Caco-2 (cell line): ENCODE data around the gene ZNF532. TPM values are rescaled to one million over a fixed set of nuclear protein-coding genes. Genes with fewer than 3 reads are reported as not detected.

Source experiments
- BruUV-seq: library from RNA; stranded (reverse); fragments of 400-500 nt; replicated peaks from 2 replicates; lab custom pipeline; 2021; lab: Mats Ljungman, UMichigan
- CTCF ChIA-PET: fragments of 300-600 bp; sonication (Branson Sonifier 250); formaldehyde crosslinking; loops from one replicate; lab custom pipeline; 2022; ENCODE audit warnings: antibody characterized with exemption; lab: Charles Lee
- POLR2A ChIA-PET: fragments of 300-600 bp; sonication (Branson Sonifier 250); formaldehyde crosslinking; loops from one replicate; lab custom pipeline; 2022; ENCODE audit warnings: antibody characterized with exemption; lab: Charles Lee
- DNase-seq, 2 experiments: peaks; one replicate each; pipeline versions ENCODE4 v3.0.0 to v3.0.0-alpha.2; 2020 to 2022
- H3K27me3 ChIP-seq: replicated peaks from 2 replicates; pipeline ENCODE4 v1.6.0; 2011; ENCODE audit warnings: low read length; ENCODE audit not compliant: control insufficient read depth, insufficient read depth
- H3K36me3 ChIP-seq: 2 replicates; pipeline ENCODE4 v1.5.1; 2011; ENCODE audit warnings: low read length; ENCODE audit not compliant: control insufficient read depth, insufficient read depth
- H3K4me1 ChIP-seq: fragments of 250-450 bp; sonication (Bioruptor Pico); 2 replicates; pipeline ENCODE4 v1.5.1; 2020; ENCODE audit warnings: mild to moderate bottlenecking
- H3K4me3 ChIP-seq: 2 replicates; pipeline ENCODE4 v1.5.1; 2011; ENCODE audit warnings: low read depth, mild to moderate bottlenecking, control low read depth, low read length
- H3K9me3 ChIP-seq: fragments of 250-450 bp; sonication (Bioruptor Pico); 2 replicates; pipeline ENCODE4 v1.5.1; 2020; ENCODE audit warnings: mild to moderate bottlenecking, moderate library complexity
- H3K27ac Mint-ChIP-seq: one replicate; pipeline ENCODE4 v1.8.0; 2022; ENCODE audit warnings: mixed read lengths; ENCODE audit not compliant: unreplicated experiment
- H3K27me3 Mint-ChIP-seq: one replicate; pipeline ENCODE4 v1.8.0; 2022; ENCODE audit warnings: mixed read lengths; ENCODE audit not compliant: insufficient read depth, unreplicated experiment
- H3K36me3 Mint-ChIP-seq: one replicate; pipeline ENCODE4 v1.8.0; 2022; ENCODE audit warnings: mild to moderate bottlenecking, mixed read lengths; ENCODE audit not compliant: insufficient read depth, unreplicated experiment
- H3K4me1 Mint-ChIP-seq: one replicate; pipeline ENCODE4 v1.8.0; 2022; ENCODE audit warnings: low read depth, mixed read lengths; ENCODE audit not compliant: unreplicated experiment
- H3K4me3 Mint-ChIP-seq: one replicate; pipeline ENCODE4 v1.8.0; 2022; ENCODE audit warnings: mild to moderate bottlenecking, moderate library complexity, mixed read lengths; ENCODE audit not compliant: unreplicated experiment
- H3K9me3 Mint-ChIP-seq: one replicate; pipeline ENCODE4 v1.8.0; 2022; ENCODE audit warnings: mixed read lengths; ENCODE audit not compliant: unreplicated experiment
- CTCF ChIP-seq, 2 experiments: fragments of 200-600 bp in 1 of 2; IDR thresholded peaks; 1 replicate in 1 of 2; 2 replicates in 1 of 2; pipeline versions ENCODE4 v1.5.1 to v1.8.0; 2011 to 2022; ENCODE audit warnings: antibody characterized with exemption in 1 of 2, control low read depth in 1 of 2, inconsistent platforms in 1 of 2, low read depth in 1 of 2, low read length in 1 of 2, mild to moderate bottlenecking in 1 of 2, moderate library complexity in 1 of 2; ENCODE audit not compliant: insufficient read depth in 1 of 2, severe bottlenecking in 1 of 2, unreplicated experiment in 1 of 2
- intact Hi-C: fragments of 100-400 bp; cut with micrococcal nuclease; formaldehyde crosslinking; loops from one replicate; pipeline ENCODE4 v1.10.0; 2022; ENCODE audit not compliant: unreplicated experiment
- total RNA-seq: library from RNA; stranded (reverse); gene quantifications from 2 replicates; pipeline ENCODE4 v1.2.3, GENCODE V29; 2022

ZNF532 gene
- total RNA-seq, 1 experiment from 2014 or later: 32.7 TPM

DNA sequence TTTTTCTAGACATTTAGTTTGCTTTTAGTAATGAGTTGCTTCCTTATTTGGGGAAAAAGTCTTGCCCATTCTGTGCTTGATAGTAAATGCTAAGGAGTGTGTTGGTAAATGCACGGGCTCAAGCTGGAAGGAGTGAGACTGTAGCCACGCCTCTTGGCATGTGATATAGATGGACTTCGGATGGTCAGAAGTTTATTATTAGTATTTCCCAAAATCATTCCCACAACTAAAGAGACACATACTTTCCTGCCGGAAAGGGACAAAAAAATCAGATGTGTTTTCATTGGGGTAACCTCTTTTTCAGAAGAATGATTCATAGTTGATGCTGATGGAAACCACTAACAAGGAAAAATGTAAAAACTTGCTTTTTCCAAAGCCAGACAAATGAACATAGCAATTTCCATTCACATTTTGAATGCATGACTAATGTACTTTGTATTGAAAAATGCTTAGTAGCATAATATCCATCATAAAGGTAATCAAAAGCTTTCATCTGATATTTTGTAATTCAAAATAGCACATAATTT lies 133.2 kb downstream of the ZNF532 start:
- Mint-ChIP-seq H3K4me1 (no peaks in the 10 kb centered on the region), H3K27ac (no peak overlapping the region), H3K9me3 (no peaks in the 10 kb centered on the region), H3K27me3 (no peaks in the 10 kb centered on the region), H3K4me3 (no peak overlapping the region), H3K36me3 (no peaks in the 10 kb centered on the region)
- TF ChIP-seq CTCF (IDR thresholded peaks at IDR 0.05; ENCODE audit: insufficient read depth in 1 of 2, low read depth in 1 of 2, low read length in 1 of 2, severe bottlenecking in 1 of 2, unreplicated experiment in 1 of 2): no peak
- CTCF ChIA-PET: no interaction called here
- Histone ChIP-seq H3K4me1 (no peaks in the 10 kb centered on the region), H3K4me3 (no peak overlapping the region), H3K27me3 (no peaks in the 10 kb centered on the region), H3K9me3 (no peaks in the 10 kb centered on the region), H3K36me3 (no peaks in the 10 kb centered on the region)
- BruUV-seq: no TSS peak
- POLR2A ChIA-PET: no interaction called here
- DNase-seq: no peak
- intact Hi-C loops: no loop called here

DNA sequence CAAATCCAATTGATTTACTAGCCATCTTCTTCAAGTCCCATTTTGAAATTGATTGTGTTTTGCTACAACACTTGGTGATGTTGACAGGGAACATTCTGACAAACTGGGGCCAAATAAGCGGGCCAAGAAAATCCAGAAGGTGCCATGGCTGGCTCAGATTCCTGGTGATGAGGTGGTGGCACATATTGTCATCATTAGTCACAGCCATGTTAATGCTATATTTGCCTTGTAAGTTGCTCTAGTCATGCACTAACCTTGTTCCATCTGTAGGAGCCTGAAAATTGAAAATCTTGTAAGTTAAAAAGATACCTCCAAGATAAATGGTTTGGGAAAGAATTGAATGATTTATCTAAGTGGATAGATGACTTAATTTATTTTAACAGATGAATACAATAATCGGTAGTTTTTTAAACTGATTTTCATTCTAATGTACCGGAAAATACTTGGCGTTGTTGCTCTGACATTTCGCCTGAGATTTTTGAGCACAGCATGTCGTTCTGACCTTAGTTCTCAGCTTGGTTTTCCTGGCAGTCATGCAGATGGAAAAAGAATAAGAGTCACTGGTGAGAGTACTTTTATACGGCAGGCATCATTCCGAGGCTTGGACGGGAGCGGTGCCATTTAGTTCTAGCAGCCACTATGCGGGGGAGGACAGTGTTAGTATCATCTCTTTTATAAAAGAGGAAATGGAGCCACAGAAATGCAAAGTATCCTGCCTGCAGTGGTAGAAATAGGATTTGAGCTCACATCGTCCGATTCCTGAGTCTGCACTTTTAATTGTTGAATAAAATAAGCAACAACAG lies 133.9 kb downstream of the ZNF532 start:
- H3K4me3 Mint-ChIP-seq: no peak overlapping the region
- H3K4me1 ChIP-seq: no peaks in the 10 kb centered on the region
- intact Hi-C loops: no loop called here
- no TSS peak for BruUV-seq
- H3K9me3 Mint-ChIP-seq: no peaks in the 10 kb centered on the region
- ChIA-PET CTCF (no interaction called here), POLR2A (no interaction called here)
- no peaks in the 10 kb centered on the region for H3K36me3 Mint-ChIP-seq
- DNase-seq: no peak
- no peaks in the 10 kb centered on the region for H3K9me3 ChIP-seq
- no peaks in the 10 kb centered on the region for H3K36me3 ChIP-seq
- H3K27ac Mint-ChIP-seq: no peak overlapping the region
- TF ChIP-seq CTCF (IDR thresholded peaks at IDR 0.05; ENCODE audit: insufficient read depth in 1 of 2, low read depth in 1 of 2, low read length in 1 of 2, severe bottlenecking in 1 of 2, unreplicated experiment in 1 of 2): no peak
- no peaks in the 10 kb centered on the region for H3K4me1 Mint-ChIP-seq
- H3K4me3 ChIP-seq: no peak overlapping the region
- H3K27me3 ChIP-seq: no peaks in the 10 kb centered on the region
- H3K27me3 Mint-ChIP-seq: no peaks in the 10 kb centered on the region

GRCh38 chr18:59001166-59001565 lies 136.5 kb downstream of the ZNF532 start:
- Mint-ChIP-seq H3K27ac (no peak overlapping the region), H3K9me3 (no peaks in the 10 kb centered on the region), H3K36me3 (no peaks in the 10 kb centered on the region), H3K4me1 (no peaks in the 10 kb centered on the region), H3K4me3 (no peak overlapping the region), H3K27me3 (no peaks in the 10 kb centered on the region)
- ChIA-PET POLR2A (no interaction called here), CTCF (no interaction called here)
- intact Hi-C loops: loop anchor here (10.0 kb wide), 1 partner anchor 64 kb away; no protein-coding TSS in a partner anchor
- no peaks in the 10 kb centered on the region for H3K9me3 ChIP-seq
- H3K4me1 ChIP-seq: no peaks in the 10 kb centered on the region
- no TSS peak for BruUV-seq
- H3K4me3 ChIP-seq: no peak overlapping the region
- no peaks in the 10 kb centered on the region for H3K27me3 ChIP-seq
- no peak for DNase-seq
- H3K36me3 ChIP-seq: no peaks in the 10 kb centered on the region
- TF ChIP-seq CTCF (IDR thresholded peaks at IDR 0.05; ENCODE audit: insufficient read depth in 1 of 2, low read depth in 1 of 2, low read length in 1 of 2, severe bottlenecking in 1 of 2, unreplicated experiment in 1 of 2): no peak
